Measurements from ENCODE around the gene C2CD2.

Gene C2CD2

DNA sequence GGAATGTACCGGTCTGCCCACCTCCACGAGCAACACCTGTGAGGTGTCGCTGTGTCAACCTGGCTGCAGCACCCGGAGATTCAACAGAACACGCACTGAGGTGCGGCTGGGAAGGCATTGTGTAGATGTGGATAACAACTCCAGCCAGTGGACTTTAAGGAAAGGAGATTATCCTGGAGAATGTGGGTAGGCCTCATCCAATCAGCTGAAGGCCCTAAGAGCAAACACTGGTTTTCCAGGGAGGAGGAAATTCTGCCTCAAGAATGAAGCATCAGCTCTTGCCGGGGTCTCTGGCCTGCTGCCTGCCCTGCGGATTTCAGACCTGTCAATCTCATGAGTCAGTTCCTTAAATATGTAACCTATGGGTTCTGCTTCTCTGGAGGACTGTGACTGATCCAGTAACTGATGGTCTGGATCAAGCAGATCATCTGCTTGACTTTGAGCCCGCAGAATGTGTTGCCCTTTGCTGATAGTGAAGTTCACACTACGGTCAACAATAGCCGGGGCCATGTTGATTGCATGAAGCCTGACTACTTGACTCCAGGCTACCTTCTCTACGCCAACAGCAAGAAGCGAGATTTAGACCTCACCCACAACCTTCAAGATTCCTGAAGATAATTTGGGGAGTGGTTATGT lies 58.8 kb downstream of the C2CD2 start:
- TF ChIP-seq, protein P1, sequence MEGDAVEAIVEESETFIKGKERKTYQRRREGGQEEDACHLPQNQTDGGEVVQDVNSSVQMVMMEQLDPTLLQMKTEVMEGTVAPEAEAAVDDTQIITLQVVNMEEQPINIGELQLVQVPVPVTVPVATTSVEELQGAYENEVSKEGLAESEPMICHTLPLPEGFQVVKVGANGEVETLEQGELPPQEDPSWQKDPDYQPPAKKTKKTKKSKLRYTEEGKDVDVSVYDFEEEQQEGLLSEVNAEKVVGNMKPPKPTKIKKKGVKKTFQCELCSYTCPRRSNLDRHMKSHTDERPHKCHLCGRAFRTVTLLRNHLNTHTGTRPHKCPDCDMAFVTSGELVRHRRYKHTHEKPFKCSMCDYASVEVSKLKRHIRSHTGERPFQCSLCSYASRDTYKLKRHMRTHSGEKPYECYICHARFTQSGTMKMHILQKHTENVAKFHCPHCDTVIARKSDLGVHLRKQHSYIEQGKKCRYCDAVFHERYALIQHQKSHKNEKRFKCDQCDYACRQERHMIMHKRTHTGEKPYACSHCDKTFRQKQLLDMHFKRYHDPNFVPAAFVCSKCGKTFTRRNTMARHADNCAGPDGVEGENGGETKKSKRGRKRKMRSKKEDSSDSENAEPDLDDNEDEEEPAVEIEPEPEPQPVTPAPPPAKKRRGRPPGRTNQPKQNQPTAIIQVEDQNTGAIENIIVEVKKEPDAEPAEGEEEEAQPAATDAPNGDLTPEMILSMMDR (IDR thresholded peaks at IDR 0.05): no peak
- DNase-seq: no peak
- H3K36me3 ChIP-seq: peaks cover 20 to 73% (median 34%) of the 10 kb centered on the region in 3 donors
- no peaks in the 10 kb centered on the region for H3K27me3 ChIP-seq
- intact Hi-C loops (cut with DNase I; ENCODE audit: low total_unique reads): no loop called here
- peaks cover 0 to 18% (median 13%) of the 10 kb centered on the region in 4 donors for H3K4me1 ChIP-seq
- H3K27ac ChIP-seq: peak overlapping the region in 1 of 2 donors; percentile 31
- H3K4me3 ChIP-seq: no peak overlapping the region
- H3K9me3 ChIP-seq: no peaks in the 10 kb centered on the region

DNA sequence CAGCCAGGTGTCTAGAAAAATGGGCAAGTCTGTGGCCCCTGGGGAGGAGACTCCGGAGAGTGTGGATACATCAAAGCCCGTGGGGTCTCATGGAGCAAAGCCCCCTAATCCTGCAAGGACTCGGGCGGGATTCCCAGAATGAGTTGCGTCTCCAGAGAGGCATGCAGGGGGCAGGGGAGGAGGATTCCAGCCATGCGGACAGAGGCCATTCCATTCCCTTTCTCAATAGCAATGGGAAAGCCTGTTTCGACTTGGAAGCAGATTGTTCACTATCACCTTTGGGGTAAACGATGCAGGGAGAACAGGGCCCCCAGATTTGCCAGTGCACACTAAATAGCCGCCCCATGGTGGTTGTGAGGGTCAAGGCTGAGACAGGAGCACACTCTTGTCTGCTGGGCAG lies 59.3 kb downstream of the C2CD2 start:
- Histone ChIP-seq H3K9me3 (no peaks in the 10 kb centered on the region), H3K27me3 (no peaks in the 10 kb centered on the region), H3K36me3 (peaks cover 15 to 69% (median 29%) of the 10 kb centered on the region in 3 donors), H3K4me1 (peaks cover 0 to 18% (median 13%) of the 10 kb centered on the region in 4 donors), H3K27ac (no peak overlapping the region), H3K4me3 (no peak overlapping the region)
- intact Hi-C loops (cut with DNase I; ENCODE audit: low total_unique reads): no loop called here
- no peak for DNase-seq
- TF ChIP-seq, protein P1 (IDR thresholded peaks at IDR 0.05): no peak

DNA sequence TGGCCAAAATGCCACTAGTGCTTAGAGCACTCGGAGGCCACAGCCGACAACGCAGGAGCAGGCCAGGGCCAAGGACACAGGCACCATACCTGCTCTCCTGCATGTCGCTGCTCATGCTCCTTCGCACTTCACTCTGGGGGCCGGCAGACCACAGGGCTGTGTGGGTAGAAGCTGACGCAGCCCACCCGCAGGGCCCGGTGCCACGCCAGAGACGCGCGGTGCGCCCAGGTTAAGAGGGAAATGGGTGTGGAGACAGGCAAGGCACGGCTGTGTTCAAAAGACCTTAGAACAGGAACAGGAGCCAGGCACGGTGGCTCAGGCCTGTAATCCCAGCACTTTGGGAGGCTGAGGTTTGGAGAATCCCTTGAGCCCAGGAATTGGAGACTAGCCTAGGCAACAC lies 61.1 kb downstream of the C2CD2 start:
- Histone ChIP-seq H3K4me1 (peaks cover 0 to 18% (median 13%) of the 10 kb centered on the region in 4 donors), H3K4me3 (no peak overlapping the region), H3K9me3 (no peaks in the 10 kb centered on the region), H3K36me3 (peaks cover 0 to 69% (median 23%) of the 10 kb centered on the region in 3 donors), H3K27ac (no peak overlapping the region), H3K27me3 (no peaks in the 10 kb centered on the region)
- TF ChIP-seq, protein P1 (IDR thresholded peaks at IDR 0.05): no peak
- no peak for DNase-seq
- intact Hi-C loops (cut with DNase I; ENCODE audit: low total_unique reads): no loop called here

DNA sequence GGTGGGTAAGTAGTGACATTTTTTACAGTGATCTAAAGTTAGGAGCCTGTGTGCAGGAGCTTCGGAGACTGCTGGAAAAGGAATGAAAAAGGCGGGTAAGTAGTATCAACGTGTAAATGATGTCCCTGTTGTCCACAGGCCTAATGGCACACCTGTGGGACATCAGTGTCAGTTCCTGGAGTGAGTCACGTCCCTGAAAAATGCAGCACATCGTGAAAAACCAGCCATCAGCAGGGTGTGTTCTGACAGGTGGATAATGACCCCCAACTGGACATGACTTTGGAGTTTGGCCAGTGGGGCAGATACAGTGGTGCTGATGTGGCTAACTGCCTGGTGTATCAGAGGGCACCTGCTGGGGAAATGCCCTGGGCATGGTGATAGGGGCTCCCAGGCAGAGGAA lies 62.7 kb downstream of the C2CD2 start:
- Histone ChIP-seq H3K4me3 (no peak overlapping the region), H3K27me3 (no peaks in the 10 kb centered on the region), H3K4me1 (peaks cover 0 to 7% (median 6%) of the 10 kb centered on the region in 4 donors), H3K36me3 (peaks cover 0 to 67% (median 24%) of the 10 kb centered on the region in 3 donors), H3K9me3 (no peaks in the 10 kb centered on the region), H3K27ac (no peak overlapping the region)
- intact Hi-C loops (cut with DNase I; ENCODE audit: low total_unique reads): no loop called here
- TF ChIP-seq, protein P1 (IDR thresholded peaks at IDR 0.05): no peak
- no peak for DNase-seq

DNA sequence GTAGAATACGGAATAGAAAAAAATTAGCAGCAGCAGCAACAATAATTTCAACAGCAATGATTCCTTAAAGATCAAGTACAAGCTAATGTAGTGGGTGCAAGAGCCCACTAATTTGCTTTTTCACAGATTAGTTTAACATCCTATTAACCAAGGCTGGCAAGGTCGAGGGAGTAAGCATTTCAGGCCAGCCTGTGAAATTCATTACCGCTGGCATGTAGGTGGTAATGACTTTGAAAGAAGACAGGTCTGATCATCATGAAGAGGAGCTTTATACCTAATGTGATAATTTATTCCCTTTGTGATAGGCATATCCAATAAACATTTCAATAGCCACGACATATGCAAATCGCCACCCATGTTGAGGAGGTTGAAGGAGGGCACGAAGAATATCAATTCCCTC lies 63.5 kb downstream of the C2CD2 start:
- no peaks in the 10 kb centered on the region for H3K27me3 ChIP-seq
- no peaks in the 10 kb centered on the region for H3K4me1 ChIP-seq
- TF ChIP-seq, protein P1 (IDR thresholded peaks at IDR 0.05): no peak
- no peak for DNase-seq
- H3K4me3 ChIP-seq: no peak overlapping the region
- no peak overlapping the region for H3K27ac ChIP-seq
- intact Hi-C loops (cut with DNase I; ENCODE audit: low total_unique reads): no loop called here
- H3K9me3 ChIP-seq: no peaks in the 10 kb centered on the region
- H3K36me3 ChIP-seq: peaks cover 0 to 61% (median 24%) of the 10 kb centered on the region in 3 donors

Data from tibial artery (tissue), 4 donors.